ENCODE results near the gene FGF19. TPM values are rescaled to one million over a fixed set of nuclear protein-coding genes. Genes with fewer than 3 reads are reported as not detected.

The FGF19 gene
- not detected in 2 replicates for total RNA-seq

GRCh38 chr11:69703768-69704507 is at the start of gene FGF19:
TSS of gene FGF19 (minus strand) at chr11:69704022. CDS start at chr11:69703876, 146 bp downstream.
- no peak for DNase-seq (ENCODE audit: low read depth in 2 of 2)

GRCh38 chr11:69752890-69753289 is 49.1 kb upstream of the FGF19 start:
- no peak for DNase-seq (ENCODE audit: low read depth in 2 of 2)

- no peak for DNase-seq (ENCODE audit: low read depth in 2 of 2)
Observed at GRCh38 chr11:69750875-69751597, 47.2 kb upstream of the FGF19 start.

GRCh38 chr11:69750108-69750850 is 46.5 kb upstream of the FGF19 start:
- no peak for DNase-seq (ENCODE audit: low read depth in 2 of 2)

- no peak for DNase-seq (ENCODE audit: low read depth in 2 of 2)
Observed at GRCh38 chr11:69748637-69749036, 44.8 kb upstream of the FGF19 start.

- DNase-seq (ENCODE audit: low read depth in 2 of 2), result no peak
Observed at GRCh38 chr11:69746752-69747742, 43.2 kb upstream of the FGF19 start.

GRCh38 chr11:69746140-69746539 is 42.3 kb upstream of the FGF19 start:
- no peak for DNase-seq (ENCODE audit: low read depth in 2 of 2)

- DNase-seq (ENCODE audit: low read depth in 2 of 2), result no peak
Observed at GRCh38 chr11:69745201-69745600, 41.4 kb upstream of the FGF19 start.

- peak; percentile 47 to 63 for DNase-seq (ENCODE audit: low read depth in 2 of 2)
Observed at GRCh38 chr11:69744435-69744834, 40.6 kb upstream of the FGF19 start.

- no peak for DNase-seq (ENCODE audit: low read depth in 2 of 2)
Observed at GRCh38 chr11:69734841-69735240, 31.0 kb upstream of the FGF19 start.

GRCh38 chr11:69734367-69734766 is 30.5 kb upstream of the FGF19 start:
- no peak for DNase-seq (ENCODE audit: low read depth in 2 of 2)

GRCh38 chr11:69732910-69733309 is 29.1 kb upstream of the FGF19 start:
- no peak for DNase-seq (ENCODE audit: low read depth in 2 of 2)

GRCh38 chr11:69731110-69731509 is 27.3 kb upstream of the FGF19 start:
- DNase-seq (ENCODE audit: low read depth in 2 of 2), result no peak

- DNase-seq (ENCODE audit: low read depth in 2 of 2), result no peak
Observed at GRCh38 chr11:69730500-69730899, 26.7 kb upstream of the FGF19 start.

- no peak for DNase-seq (ENCODE audit: low read depth in 2 of 2)
Observed at GRCh38 chr11:69729252-69729651, 25.4 kb upstream of the FGF19 start.

- no peak for DNase-seq (ENCODE audit: low read depth in 2 of 2)
Observed at GRCh38 chr11:69727266-69727665, 23.4 kb upstream of the FGF19 start.

- DNase-seq (ENCODE audit: low read depth in 2 of 2), result no peak
Observed at GRCh38 chr11:69726481-69726880, 22.7 kb upstream of the FGF19 start.

GRCh38 chr11:69726019-69726418 is 22.2 kb upstream of the FGF19 start:
- no peak for DNase-seq (ENCODE audit: low read depth in 2 of 2)

- no peak for DNase-seq (ENCODE audit: low read depth in 2 of 2)
Observed at GRCh38 chr11:69721745-69722144, 17.9 kb upstream of the FGF19 start.

GRCh38 chr11:69721106-69721505 is 17.3 kb upstream of the FGF19 start:
- no peak for DNase-seq (ENCODE audit: low read depth in 2 of 2)

- DNase-seq (ENCODE audit: low read depth in 2 of 2), result no peak
Observed at GRCh38 chr11:69718912-69719311, 15.1 kb upstream of the FGF19 start.

Data from dermis microvascular lymphatic vessel endothelial cell (primary cell).